Epithelial cell of esophagus (primary cell): ENCODE measurements around the gene MRO.

Experiments used
- DNase-seq: peaks from one replicate; pipeline ENCODE4 v3.0.0; 2010; ENCODE audit warnings: low read depth
- H3K4me3 ChIP-seq: 2 replicates; pipeline ENCODE4 v1.5.1; 2011; ENCODE audit warnings: mild to moderate bottlenecking, low read length, control low read depth
- TF ChIP-seq, protein P1 (sequence below): IDR thresholded peaks from 2 replicates; pipeline ENCODE4 v1.5.1; 2011; ENCODE audit warnings: low read depth, mild to moderate bottlenecking, low read length, control low read depth, inconsistent platforms; ENCODE audit not compliant: insufficient read depth; ENCODE audit errors: missing control alignments

The MRO gene

DNA sequence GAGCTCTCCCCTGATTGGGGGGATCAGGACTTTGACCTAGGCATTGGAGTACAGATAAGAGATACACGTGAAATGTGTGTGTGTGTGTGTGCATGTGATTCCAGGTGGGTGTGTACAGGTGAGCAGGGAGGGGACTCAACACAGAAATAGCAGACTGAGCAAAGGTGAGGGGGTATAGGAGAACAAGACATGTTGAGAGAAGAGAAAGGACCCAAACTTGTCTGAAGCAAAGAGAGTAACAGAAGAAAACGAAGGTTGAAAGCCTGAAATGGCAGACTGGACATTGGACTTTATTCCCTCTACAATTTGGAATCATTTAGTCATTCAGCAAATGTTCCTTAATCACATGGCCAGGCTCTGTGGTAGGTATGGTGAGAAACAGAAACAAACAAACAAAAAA lies 23.3 kb downstream of the MRO start:
- TF ChIP-seq, protein P1, sequence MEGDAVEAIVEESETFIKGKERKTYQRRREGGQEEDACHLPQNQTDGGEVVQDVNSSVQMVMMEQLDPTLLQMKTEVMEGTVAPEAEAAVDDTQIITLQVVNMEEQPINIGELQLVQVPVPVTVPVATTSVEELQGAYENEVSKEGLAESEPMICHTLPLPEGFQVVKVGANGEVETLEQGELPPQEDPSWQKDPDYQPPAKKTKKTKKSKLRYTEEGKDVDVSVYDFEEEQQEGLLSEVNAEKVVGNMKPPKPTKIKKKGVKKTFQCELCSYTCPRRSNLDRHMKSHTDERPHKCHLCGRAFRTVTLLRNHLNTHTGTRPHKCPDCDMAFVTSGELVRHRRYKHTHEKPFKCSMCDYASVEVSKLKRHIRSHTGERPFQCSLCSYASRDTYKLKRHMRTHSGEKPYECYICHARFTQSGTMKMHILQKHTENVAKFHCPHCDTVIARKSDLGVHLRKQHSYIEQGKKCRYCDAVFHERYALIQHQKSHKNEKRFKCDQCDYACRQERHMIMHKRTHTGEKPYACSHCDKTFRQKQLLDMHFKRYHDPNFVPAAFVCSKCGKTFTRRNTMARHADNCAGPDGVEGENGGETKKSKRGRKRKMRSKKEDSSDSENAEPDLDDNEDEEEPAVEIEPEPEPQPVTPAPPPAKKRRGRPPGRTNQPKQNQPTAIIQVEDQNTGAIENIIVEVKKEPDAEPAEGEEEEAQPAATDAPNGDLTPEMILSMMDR: no peak
- no peak overlapping the region for H3K4me3 ChIP-seq
- no peak for DNase-seq

DNA sequence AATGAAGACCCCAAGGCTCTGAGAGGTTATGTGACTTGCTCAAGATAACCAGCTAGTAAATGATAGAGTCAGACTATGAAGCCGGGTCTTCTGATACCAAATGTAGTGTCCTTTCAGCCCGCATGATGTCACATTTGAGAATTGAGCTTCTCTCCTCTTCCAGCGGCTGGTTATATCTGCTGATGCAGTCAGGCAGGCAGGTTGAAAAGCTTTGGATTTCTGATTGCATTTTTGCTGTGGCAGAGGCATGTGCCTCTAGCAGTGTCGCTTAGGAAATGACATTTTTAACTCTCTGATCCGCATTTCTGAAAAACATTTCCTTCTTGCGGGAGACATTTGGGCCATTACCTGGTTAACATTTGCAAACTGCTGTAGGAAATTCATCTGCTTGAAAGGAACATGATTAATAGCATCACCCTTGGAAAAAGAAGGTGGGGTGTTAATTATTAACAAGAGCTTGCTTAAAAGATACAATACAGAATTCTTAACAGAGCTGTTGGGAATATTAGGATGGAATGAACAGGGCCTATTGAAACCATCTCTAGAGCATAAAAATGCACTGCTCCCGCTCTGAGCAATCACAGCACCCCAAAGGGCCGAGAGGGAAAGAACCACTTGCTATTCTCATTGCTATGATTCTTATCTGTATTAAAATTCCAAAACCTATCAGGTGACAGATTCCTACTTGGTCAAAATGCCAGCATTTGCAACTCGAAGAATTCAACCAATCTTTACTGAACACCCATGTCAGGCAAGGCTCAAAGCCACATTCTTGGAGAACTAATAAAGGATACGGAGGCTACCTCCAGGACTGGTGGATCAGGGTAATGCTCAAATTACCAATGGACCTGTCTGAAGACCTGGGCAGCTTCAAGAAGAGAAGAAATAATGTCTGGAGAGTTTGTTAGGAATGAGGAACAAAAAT lies 25.9 kb downstream of the MRO start:
- no peak overlapping the region for H3K4me3 ChIP-seq
- TF ChIP-seq, protein P1: no peak
- no peak for DNase-seq

DNA sequence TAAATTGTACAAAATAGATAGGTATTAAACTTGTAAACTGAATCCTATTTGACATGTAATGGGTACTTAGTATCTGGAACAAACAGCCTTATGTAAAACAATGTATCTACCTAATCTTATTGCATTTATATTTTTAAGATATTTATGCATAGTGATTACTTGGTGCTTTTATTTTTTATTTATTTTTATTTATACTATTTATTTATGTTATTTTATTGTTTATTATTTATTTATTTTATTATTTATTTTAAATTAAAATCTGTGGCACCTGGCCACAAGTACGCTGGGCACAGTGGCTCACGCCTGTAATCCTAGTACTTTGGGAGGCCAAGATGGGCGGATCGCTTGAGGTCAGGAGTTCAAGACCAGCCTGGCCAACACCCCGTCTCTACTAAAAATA lies 26.9 kb downstream of the MRO start:
- DNase-seq: no peak
- TF ChIP-seq, protein P1: no peak
- no peak overlapping the region for H3K4me3 ChIP-seq

DNA sequence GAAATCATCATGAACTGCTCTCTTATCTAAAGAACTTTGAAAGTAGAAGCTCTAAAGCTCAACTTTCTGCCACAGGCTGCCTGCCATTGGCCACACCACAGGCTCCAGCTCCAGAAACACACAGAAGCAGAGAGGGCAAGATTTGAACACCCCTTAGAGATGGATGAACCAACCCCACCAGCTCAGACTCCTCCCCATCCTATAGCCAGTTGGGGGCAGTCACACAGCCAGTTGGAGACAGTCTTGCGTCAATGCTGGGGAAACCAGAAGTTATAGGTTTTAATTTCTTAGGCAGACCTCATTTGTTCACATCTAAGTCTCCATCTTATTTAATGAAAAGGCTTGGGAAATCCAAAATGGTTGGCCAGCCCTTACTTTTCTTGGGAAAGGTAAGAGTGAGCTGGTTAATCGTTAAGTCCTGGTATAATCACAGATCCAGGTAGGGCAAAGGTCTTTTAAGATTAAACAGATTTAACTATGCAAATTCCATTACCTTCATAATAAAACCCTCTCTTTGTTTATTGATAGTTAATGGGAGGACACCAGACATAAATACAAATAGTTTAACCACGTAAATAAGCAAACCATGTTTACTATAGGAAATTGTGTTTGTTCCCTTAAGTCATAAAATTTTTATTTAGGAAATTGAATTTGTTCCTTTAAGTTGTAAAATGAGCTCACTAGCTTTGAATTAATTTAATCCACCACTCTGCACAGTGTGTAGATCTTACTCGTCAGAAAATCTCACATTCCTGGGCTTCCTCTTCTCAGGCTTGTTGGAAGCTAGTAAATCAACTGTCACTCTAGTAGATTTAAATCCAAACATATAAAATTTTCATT lies 28.0 kb downstream of the MRO start:
- no peak for DNase-seq
- no peak overlapping the region for H3K4me3 ChIP-seq

DNA sequence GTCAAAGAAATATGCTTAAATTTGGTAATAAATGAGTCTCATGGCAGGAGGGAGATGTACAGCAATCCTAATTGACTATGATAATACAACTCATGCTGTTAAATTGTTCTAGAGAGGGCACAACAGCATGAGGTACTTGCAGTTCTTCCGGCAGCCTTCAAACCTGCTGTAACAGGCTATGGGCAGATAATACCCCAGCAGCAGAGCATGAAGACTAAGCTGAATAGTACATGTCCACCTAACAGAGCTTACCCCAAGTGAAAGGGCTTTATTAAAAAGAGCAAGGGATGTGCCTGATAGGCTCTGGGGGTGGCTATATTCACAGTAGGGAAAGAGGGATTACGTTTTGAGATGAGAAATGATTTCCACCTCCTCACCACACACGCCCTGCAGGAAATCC lies 28.9 kb downstream of the MRO start:
- no peak overlapping the region for H3K4me3 ChIP-seq
- no peak for DNase-seq
- TF ChIP-seq, protein P1: no peak

More for the DNA sequence above, 28.0 kb downstream of the MRO start:
- TF ChIP-seq, protein P1: no peak

DNA sequence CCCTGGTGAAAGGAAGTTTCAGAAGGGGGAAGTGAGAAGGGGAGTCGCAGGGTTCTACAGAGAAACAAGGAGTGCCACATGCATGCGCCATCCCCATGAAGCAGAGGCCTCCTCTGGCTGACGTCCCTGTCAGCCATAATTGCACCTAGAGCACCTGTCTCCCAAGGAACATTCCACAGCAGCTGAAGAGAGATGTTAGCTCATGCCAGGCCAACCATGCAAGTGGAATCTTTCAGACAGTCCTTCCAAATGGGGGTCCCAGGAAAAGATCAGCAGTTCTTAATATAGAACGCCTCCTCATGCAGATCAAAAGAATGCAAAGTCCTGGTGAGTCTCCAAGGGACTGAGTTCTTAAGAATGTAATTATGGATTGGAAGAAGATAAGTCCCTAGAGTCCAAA lies 29.6 kb downstream of the MRO start:
- TF ChIP-seq, protein P1: no peak
- no peak overlapping the region for H3K4me3 ChIP-seq
- no peak for DNase-seq
